HG03378 (cell line): ENCODE data around the gene LSG1.

ENCODE experiments used
- ATAC-seq: cut with Tn5 transposase; IDR thresholded peaks from one replicate; pipeline ENCODE4 v1.9.1; 2021; ENCODE audit warnings: mild to moderate bottlenecking, moderate library complexity; ENCODE audit not compliant: unreplicated experiment

The LSG1 gene

GRCh38 chr3:194671900-194672808 is at the start of gene LSG1:
TSS of gene LSG1 (minus strand) at chr3:194672191. CDS start at chr3:194672162, 29 bp downstream.
- ATAC-seq = peak; percentile 79

- ATAC-seq = no peak
Observed at GRCh38 chr3:194720048-194720447, 48.1 kb upstream of the LSG1 start.

GRCh38 chr3:194718079-194718478 is 46.1 kb upstream of the LSG1 start:
- no peak for ATAC-seq

- ATAC-seq = no peak
Observed at GRCh38 chr3:194715022-194715800, 43.2 kb upstream of the LSG1 start.

GRCh38 chr3:194714564-194714963 is 42.6 kb upstream of the LSG1 start:
- ATAC-seq = no peak

GRCh38 chr3:194714137-194714455 is 42.1 kb upstream of the LSG1 start:
- ATAC-seq = no peak

- no peak for ATAC-seq
Observed at GRCh38 chr3:194713299-194714136, 41.5 kb upstream of the LSG1 start.

GRCh38 chr3:194711913-194712312 is 39.9 kb upstream of the LSG1 start:
- no peak for ATAC-seq

- no peak for ATAC-seq
Observed at GRCh38 chr3:194711286-194711685, 39.3 kb upstream of the LSG1 start.

- no peak for ATAC-seq
Observed at GRCh38 chr3:194707147-194707540, 35.2 kb upstream of the LSG1 start.

- ATAC-seq = no peak
Observed at GRCh38 chr3:194705761-194706160, 33.8 kb upstream of the LSG1 start.

- no peak for ATAC-seq
Observed at GRCh38 chr3:194705227-194705626, 33.2 kb upstream of the LSG1 start.

GRCh38 chr3:194702545-194702944 is 30.6 kb upstream of the LSG1 start:
- no peak for ATAC-seq

GRCh38 chr3:194696702-194697101 is 24.7 kb upstream of the LSG1 start:
- ATAC-seq = no peak

GRCh38 chr3:194691481-194692283 is 19.7 kb upstream of the LSG1 start:
- ATAC-seq = peak; percentile 70

- no peak for ATAC-seq
Observed at GRCh38 chr3:194690501-194691372, 18.7 kb upstream of the LSG1 start.

GRCh38 chr3:194689493-194689944 is 17.5 kb upstream of the LSG1 start:
- no peak for ATAC-seq

- ATAC-seq = no peak
Observed at GRCh38 chr3:194688946-194689345, 17.0 kb upstream of the LSG1 start.

GRCh38 chr3:194688200-194688740 is 16.3 kb upstream of the LSG1 start:
- ATAC-seq = no peak
